Fibroblast of lung (primary cell): ENCODE measurements around the gene ALPK3. TPM values are rescaled to one million over a fixed set of nuclear protein-coding genes. Genes with fewer than 3 reads are reported as not detected.

Source experiments
- DNase-seq, 2 donors: peaks; one replicate each; pipeline versions ENCODE4 v3.0.0 to v3.0.0-alpha.2; 2010; ENCODE audit warnings: low read depth in 2 of 2
- H2AFZ ChIP-seq: 2 replicates; pipeline ENCODE4 v1.5.1; 2012; ENCODE audit warnings: low read length, control low read depth, inconsistent platforms
- H3K27ac ChIP-seq: 2 replicates; pipeline ENCODE4 v1.5.1; 2011; ENCODE audit warnings: low read length, control low read depth; ENCODE audit not compliant: insufficient read depth
- H3K27me3 ChIP-seq: 2 replicates; pipeline ENCODE4 v1.5.1; 2011; ENCODE audit warnings: mild to moderate bottlenecking, low read length; ENCODE audit not compliant: control insufficient read depth, insufficient read depth
- H3K36me3 ChIP-seq: 2 replicates; pipeline ENCODE4 v1.5.1; 2011; ENCODE audit warnings: low read length; ENCODE audit not compliant: control insufficient read depth, insufficient read depth
- H3K4me1 ChIP-seq: 2 replicates; pipeline ENCODE4 v1.5.1; 2011; ENCODE audit warnings: low read length; ENCODE audit not compliant: control insufficient read depth, insufficient read depth; ENCODE audit errors: extremely low read depth
- H3K4me2 ChIP-seq: 2 replicates; pipeline ENCODE4 v1.5.1; 2011; ENCODE audit warnings: low read length, control low read depth; ENCODE audit not compliant: insufficient read depth; ENCODE audit errors: extremely low read depth
- H3K4me3 ChIP-seq, 4 experiments: fragments of 200-600 bp in 1 of 4; sonication (generic) in 1 of 4; replicated peaks in 1 of 4; 2 replicates each; pipeline ENCODE4 v1.5.1; 2011 to 2016; ENCODE audit warnings: low read length in 4 of 4, low read depth in 3 of 4, mild to moderate bottlenecking in 3 of 4, control low read depth in 2 of 4, inconsistent platforms in 1 of 4, mixed read lengths in 1 of 4; ENCODE audit not compliant: insufficient read depth in 1 of 4; ENCODE audit errors: control extremely low read depth in 1 of 4
- H3K79me2 ChIP-seq: 2 replicates; pipeline ENCODE4 v1.5.1; 2012; ENCODE audit warnings: mild to moderate bottlenecking, low read length, inconsistent platforms; ENCODE audit not compliant: control insufficient read depth, insufficient read depth
- H3K9ac ChIP-seq: 2 replicates; pipeline ENCODE4 v1.5.1; 2011; ENCODE audit warnings: mild to moderate bottlenecking, low read length, control low read depth; ENCODE audit not compliant: insufficient read depth
- H3K9me3 ChIP-seq: 2 replicates; pipeline ENCODE4 v1.5.1; 2012; ENCODE audit warnings: low read depth, low read length; ENCODE audit not compliant: control insufficient read depth, insufficient read depth
- H4K20me1 ChIP-seq: 2 replicates; pipeline ENCODE4 v1.5.1; 2011; ENCODE audit warnings: low read length; ENCODE audit not compliant: control insufficient read depth, insufficient read depth; ENCODE audit errors: extremely low read depth
- EZH2 ChIP-seq: IDR thresholded peaks from 2 replicates; pipeline ENCODE4 v1.5.1; 2012; ENCODE audit warnings: low read length, control low read depth, mild to moderate bottlenecking; ENCODE audit errors: missing control alignments
- polyA plus RNA-seq, 2 donors: library from polyadenylated mRNA; depleted of rRNA in 1 of 2; stranded (reverse) in 1 of 2; unstranded in 1 of 2; fragments of >200 nt; gene quantifications; 2 replicates each; pipeline ENCODE4 v1.2.1, GENCODE V29; 2011 to 2012; ENCODE audit warnings: missing spikeins in 1 of 2
- total RNA-seq: library from RNA; depleted of rRNA; stranded (reverse); fragments of >200 nt; gene quantifications from 2 replicates; pipeline ENCODE4 v1.2.1, GENCODE V29; 2014
- TF ChIP-seq, protein P1 (sequence below), 2 donors: IDR thresholded peaks in 1 of 2; conservative IDR thresholded peaks in 1 of 2; 1 replicate in 1 of 2; 2 replicates in 1 of 2; pipeline ENCODE4 v1.5.1; 2011 to 2012; ENCODE audit warnings: low read length in 2 of 2, control low read depth in 1 of 2, inconsistent platforms in 1 of 2, low read depth in 1 of 2, mild to moderate bottlenecking in 1 of 2

ALPK3 gene
- total and polyA plus RNA-seq, 2 donors (not counting 1 experiment from before 2014, with no cell fraction given) = 0.03 to 0.50 TPM

DNA sequence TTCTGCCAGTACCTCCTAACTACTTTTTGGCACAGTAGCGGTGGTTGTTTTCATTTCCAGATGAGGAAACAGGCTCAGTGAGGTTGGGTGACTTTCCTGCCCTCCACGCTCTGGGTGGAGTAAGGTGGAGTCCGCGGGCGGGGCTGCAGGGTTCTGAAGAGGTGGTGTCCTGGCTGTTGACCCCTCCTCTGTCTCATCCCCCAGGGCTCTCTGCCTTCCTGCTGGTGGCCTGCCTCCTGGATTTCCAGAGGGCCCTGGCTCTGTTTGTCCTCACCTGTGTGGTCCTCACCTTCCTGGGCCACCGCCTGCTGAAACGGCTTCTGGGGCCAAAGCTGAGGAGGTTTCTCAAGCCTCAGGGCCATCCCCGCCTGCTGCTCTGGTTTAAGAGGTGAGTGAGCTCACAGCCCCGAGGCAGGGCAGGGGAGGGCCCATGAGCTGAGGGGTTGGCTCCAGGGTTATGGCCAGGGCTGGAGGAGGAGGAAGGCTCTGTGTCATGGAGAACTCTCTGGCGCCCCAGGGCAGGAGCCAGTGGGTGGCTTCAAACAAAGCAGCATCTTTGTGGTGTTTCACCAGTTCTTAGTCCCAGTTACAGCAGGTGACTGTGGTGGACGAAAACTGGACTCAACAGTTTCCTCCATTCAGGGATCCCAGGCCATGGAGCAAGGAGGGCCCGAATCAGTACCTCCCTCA lies 77.7 kb downstream of the ALPK3 start:
- Histone ChIP-seq H3K36me3 (no peaks in the 10 kb centered on the region), H3K27me3 (peaks cover 16% of the 10 kb centered on the region), H3K27ac (no peak overlapping the region), H2AFZ (no peak overlapping the region), H4K20me1 (no peaks in the 10 kb centered on the region), H3K4me3 (no peak overlapping the region), H3K4me1 (no peaks in the 10 kb centered on the region), H3K9me3 (no peaks in the 10 kb centered on the region), H3K9ac (no peak overlapping the region), H3K79me2 (no peaks in the 10 kb centered on the region), H3K4me2 (no peak overlapping the region)
- no peak for TF ChIP-seq EZH2
- TF ChIP-seq, protein P1, sequence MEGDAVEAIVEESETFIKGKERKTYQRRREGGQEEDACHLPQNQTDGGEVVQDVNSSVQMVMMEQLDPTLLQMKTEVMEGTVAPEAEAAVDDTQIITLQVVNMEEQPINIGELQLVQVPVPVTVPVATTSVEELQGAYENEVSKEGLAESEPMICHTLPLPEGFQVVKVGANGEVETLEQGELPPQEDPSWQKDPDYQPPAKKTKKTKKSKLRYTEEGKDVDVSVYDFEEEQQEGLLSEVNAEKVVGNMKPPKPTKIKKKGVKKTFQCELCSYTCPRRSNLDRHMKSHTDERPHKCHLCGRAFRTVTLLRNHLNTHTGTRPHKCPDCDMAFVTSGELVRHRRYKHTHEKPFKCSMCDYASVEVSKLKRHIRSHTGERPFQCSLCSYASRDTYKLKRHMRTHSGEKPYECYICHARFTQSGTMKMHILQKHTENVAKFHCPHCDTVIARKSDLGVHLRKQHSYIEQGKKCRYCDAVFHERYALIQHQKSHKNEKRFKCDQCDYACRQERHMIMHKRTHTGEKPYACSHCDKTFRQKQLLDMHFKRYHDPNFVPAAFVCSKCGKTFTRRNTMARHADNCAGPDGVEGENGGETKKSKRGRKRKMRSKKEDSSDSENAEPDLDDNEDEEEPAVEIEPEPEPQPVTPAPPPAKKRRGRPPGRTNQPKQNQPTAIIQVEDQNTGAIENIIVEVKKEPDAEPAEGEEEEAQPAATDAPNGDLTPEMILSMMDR (conservative IDR thresholded peaks at IDR 0.05 in 1 of 2, IDR thresholded peaks at IDR 0.05 in 1 of 2; ENCODE audit: low read depth in 1 of 2, low read length in 2 of 2) = no peak
- DNase-seq = no peak

DNA sequence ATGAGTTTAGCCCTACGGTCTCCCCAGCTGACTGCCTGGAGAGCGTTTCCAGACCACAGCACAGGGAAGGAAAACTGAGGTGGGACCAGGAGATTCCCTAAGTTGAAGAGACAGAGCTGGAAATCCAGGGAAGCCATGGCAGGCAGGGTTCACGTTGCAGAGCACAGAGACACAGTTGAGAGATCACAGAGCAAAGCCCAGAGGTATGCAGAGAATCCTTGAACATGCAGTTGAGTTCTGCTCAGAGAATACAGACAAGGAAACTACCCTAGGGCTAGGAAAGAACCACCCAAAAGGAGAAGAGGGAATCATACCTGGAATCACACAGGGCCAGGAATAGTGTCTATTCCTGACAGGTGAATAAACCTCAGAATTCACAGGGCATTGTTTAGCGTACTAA lies 81.6 kb downstream of the ALPK3 start:
- H3K36me3 ChIP-seq = no peaks in the 10 kb centered on the region
- H3K4me3 ChIP-seq = no peak overlapping the region
- no peak overlapping the region for H2AFZ ChIP-seq
- H3K4me1 ChIP-seq = no peaks in the 10 kb centered on the region
- no peaks in the 10 kb centered on the region for H3K79me2 ChIP-seq
- H3K27ac ChIP-seq = no peak overlapping the region
- no peaks in the 10 kb centered on the region for H4K20me1 ChIP-seq
- TF ChIP-seq EZH2 = no peak
- TF ChIP-seq, protein P1 (conservative IDR thresholded peaks at IDR 0.05 in 1 of 2, IDR thresholded peaks at IDR 0.05 in 1 of 2; ENCODE audit: low read depth in 1 of 2, low read length in 2 of 2) = no peak
- H3K4me2 ChIP-seq = no peak overlapping the region
- no peak overlapping the region for H3K9ac ChIP-seq
- no peaks in the 10 kb centered on the region for H3K9me3 ChIP-seq
- peaks cover 11% of the 10 kb centered on the region for H3K27me3 ChIP-seq
- no peak for DNase-seq

DNA sequence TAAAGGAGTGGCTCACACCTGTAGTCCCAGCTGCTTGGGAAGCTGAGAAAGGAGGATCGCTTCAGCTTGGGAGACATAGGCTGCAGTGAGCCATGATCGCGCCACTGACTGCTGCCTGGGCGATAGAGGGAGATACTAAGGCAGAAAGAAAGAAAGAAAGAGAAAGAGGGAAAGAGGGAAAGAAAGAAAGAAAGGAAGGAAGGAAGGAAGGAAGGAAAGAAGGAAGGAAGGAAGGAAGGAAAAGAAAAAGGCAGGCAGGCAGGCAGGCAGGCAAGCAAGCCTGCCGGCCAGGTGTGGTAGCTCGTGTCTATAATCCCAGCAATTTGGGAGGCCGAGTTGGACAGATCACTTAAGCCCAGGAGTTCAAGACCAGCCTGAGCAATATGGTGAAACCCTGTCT lies 82.6 kb downstream of the ALPK3 start:
- H2AFZ ChIP-seq = no peak overlapping the region
- H3K9me3 ChIP-seq = no peaks in the 10 kb centered on the region
- H3K4me1 ChIP-seq = no peaks in the 10 kb centered on the region
- H3K36me3 ChIP-seq = no peaks in the 10 kb centered on the region
- H4K20me1 ChIP-seq = no peaks in the 10 kb centered on the region
- H3K79me2 ChIP-seq = no peaks in the 10 kb centered on the region
- H3K9ac ChIP-seq = no peak overlapping the region
- no peak overlapping the region for H3K4me2 ChIP-seq
- TF ChIP-seq EZH2 = no peak
- TF ChIP-seq, protein P1 (conservative IDR thresholded peaks at IDR 0.05 in 1 of 2, IDR thresholded peaks at IDR 0.05 in 1 of 2; ENCODE audit: low read depth in 1 of 2, low read length in 2 of 2) = no peak
- no peak overlapping the region for H3K4me3 ChIP-seq
- no peak overlapping the region for H3K27ac ChIP-seq
- H3K27me3 ChIP-seq = peaks cover 11% of the 10 kb centered on the region
- no peak for DNase-seq
